ENCODE measurements around the gene SEZ6L. TPM values are rescaled to one million over a fixed set of nuclear protein-coding genes. Genes with fewer than 3 reads are reported as not detected.

The SEZ6L gene
- total RNA-seq, 4 donors from 2014 or later: 0.26 to 2.6 TPM; not detected in 2

- no peak overlapping the region for H3K27ac ChIP-seq
- no peaks in the 10 kb centered on the region for H3K9me3 ChIP-seq
- no peaks in the 10 kb centered on the region for H3K4me1 ChIP-seq
- H3K4me3 ChIP-seq: no peak overlapping the region
- H3K27me3 ChIP-seq: no peaks in the 10 kb centered on the region
- intact Hi-C loops (cut with DNase I; ENCODE audit: low total_unique reads): no loop called here
- TF ChIP-seq CTCF (IDR thresholded peaks at IDR 0.05) (no peak), POLR2A (IDR thresholded peaks at IDR 0.05) (no peak)
- no peaks in the 10 kb centered on the region for H3K36me3 ChIP-seq
- no peak for DNase-seq
These were observed 25.4 kb upstream of the SEZ6L start for GRCh38 chr22:26143806-26144325.

GRCh38 chr22:26159886-26160285, 9.4 kb upstream of the SEZ6L start:
- Histone ChIP-seq H3K27ac (no peak overlapping the region), H3K4me1 (no peaks in the 10 kb centered on the region), H3K9me3 (no peaks in the 10 kb centered on the region), H3K27me3 (no peaks in the 10 kb centered on the region), H3K4me3 (no peak overlapping the region), H3K36me3 (no peaks in the 10 kb centered on the region)
- intact Hi-C loops (cut with DNase I; ENCODE audit: low total_unique reads): no loop called here
- TF ChIP-seq CTCF (IDR thresholded peaks at IDR 0.05): no peak
- TF ChIP-seq POLR2A (IDR thresholded peaks at IDR 0.05): no peak
- DNase-seq: no peak

GRCh38 chr22:26161746-26162145, 7.5 kb upstream of the SEZ6L start:
- H3K4me1 ChIP-seq: no peaks in the 10 kb centered on the region
- no peak overlapping the region for H3K27ac ChIP-seq
- no peak for DNase-seq
- TF ChIP-seq CTCF (IDR thresholded peaks at IDR 0.05): no peak
- no peak for TF ChIP-seq POLR2A (IDR thresholded peaks at IDR 0.05)
- no peaks in the 10 kb centered on the region for H3K27me3 ChIP-seq
- H3K9me3 ChIP-seq: no peaks in the 10 kb centered on the region
- intact Hi-C loops (cut with DNase I; ENCODE audit: low total_unique reads): no loop called here
- H3K4me3 ChIP-seq: no peak overlapping the region
- H3K36me3 ChIP-seq: no peaks in the 10 kb centered on the region

- DNase-seq: no peak
- Histone ChIP-seq H3K9me3 (no peaks in the 10 kb centered on the region), H3K4me3 (no peak overlapping the region), H3K4me1 (no peaks in the 10 kb centered on the region), H3K36me3 (no peaks in the 10 kb centered on the region), H3K27ac (no peak overlapping the region), H3K27me3 (no peaks in the 10 kb centered on the region)
- TF ChIP-seq CTCF (IDR thresholded peaks at IDR 0.05) (no peak), POLR2A (IDR thresholded peaks at IDR 0.05) (no peak)
- intact Hi-C loops (cut with DNase I; ENCODE audit: low total_unique reads): no loop called here
These were observed 6.3 kb upstream of the SEZ6L start for GRCh38 chr22:26162926-26163325.

GRCh38 chr22:26164174-26164573, 5.1 kb upstream of the SEZ6L start:
- no peaks in the 10 kb centered on the region for H3K9me3 ChIP-seq
- no peaks in the 10 kb centered on the region for H3K27me3 ChIP-seq
- H3K36me3 ChIP-seq: no peaks in the 10 kb centered on the region
- no peak overlapping the region for H3K4me3 ChIP-seq
- H3K4me1 ChIP-seq: no peaks in the 10 kb centered on the region
- no peak overlapping the region for H3K27ac ChIP-seq
- TF ChIP-seq CTCF (IDR thresholded peaks at IDR 0.05) (no peak), POLR2A (IDR thresholded peaks at IDR 0.05) (no peak)
- no peak for DNase-seq
- intact Hi-C loops (cut with DNase I; ENCODE audit: low total_unique reads): no loop called here
